Glutamatergic neuron (in vitro differentiated cells): ENCODE measurements around the gene NFASC. TPM values are rescaled to one million over a fixed set of nuclear protein-coding genes. Genes with fewer than 3 reads are reported as not detected.
A peak's percentile ranks its signal among the peaks of the same experiment; 100 is the strongest.

Experiments used
- DNase-seq: peaks from one replicate; pipeline ENCODE4 v3.0.0; 2022
- H3K27ac Mint-ChIP-seq: one replicate; pipeline ENCODE4 v1.8.0; 2020; ENCODE audit warnings: mild to moderate bottlenecking, mixed read lengths, inconsistent platforms; ENCODE audit not compliant: unreplicated experiment
- H3K27me3 Mint-ChIP-seq: one replicate; pipeline ENCODE4 v1.8.0; 2020; ENCODE audit warnings: mild to moderate bottlenecking, moderate library complexity, mixed read lengths, inconsistent platforms; ENCODE audit not compliant: unreplicated experiment
- H3K36me3 Mint-ChIP-seq: one replicate; pipeline ENCODE4 v1.8.0; 2020; ENCODE audit warnings: mild to moderate bottlenecking, mixed read lengths, inconsistent platforms; ENCODE audit not compliant: unreplicated experiment
- H3K4me1 Mint-ChIP-seq: one replicate; pipeline ENCODE4 v1.8.0; 2020; ENCODE audit warnings: mild to moderate bottlenecking, low read depth, mixed read lengths, inconsistent platforms; ENCODE audit not compliant: unreplicated experiment
- H3K4me3 Mint-ChIP-seq: one replicate; pipeline ENCODE4 v1.8.0; 2020; ENCODE audit warnings: mild to moderate bottlenecking, mixed read lengths, inconsistent platforms; ENCODE audit not compliant: unreplicated experiment
- H3K9me3 Mint-ChIP-seq: one replicate; pipeline ENCODE4 v1.8.0; 2020; ENCODE audit warnings: mild to moderate bottlenecking, moderate library complexity, mixed read lengths, inconsistent platforms; ENCODE audit not compliant: unreplicated experiment
- CTCF ChIP-seq: fragments of 200-600 bp; sonication (generic); IDR thresholded peaks from one replicate; pipeline ENCODE4 v1.5.0; 2021; ENCODE audit not compliant: partially characterized antibody, unreplicated experiment
- total RNA-seq: library from RNA; stranded (reverse); fragmentation: NEBNext Ultra II Directional; extraction: Animal tissue kit (Norgen Biotek cat#: 25700); gene quantifications from one replicate; pipeline ENCODE4 v1.2.1, GENCODE V29; 2021; ENCODE audit not compliant: unreplicated experiment

The NFASC gene
- total RNA-seq, 1 donor from 2014 or later: 301 TPM

DNA sequence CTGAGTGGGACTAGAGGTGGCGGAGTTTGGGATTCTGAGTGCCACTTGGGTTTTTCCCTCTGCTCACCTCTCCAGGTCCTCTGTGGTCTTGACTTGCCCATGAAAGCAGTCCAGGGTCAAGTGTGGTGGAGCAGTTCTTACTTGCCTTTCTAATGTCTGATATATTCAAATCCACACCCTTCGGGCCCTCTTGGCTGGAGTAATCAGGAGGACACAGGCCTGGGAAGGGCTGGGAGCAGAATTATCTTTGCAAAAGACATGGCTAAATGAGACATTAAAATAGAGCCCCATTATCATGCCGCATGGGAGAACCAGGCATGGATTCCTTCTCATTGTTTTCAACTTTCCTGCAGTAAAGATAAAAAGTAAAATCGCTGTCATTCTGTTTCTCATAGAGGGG lies 74.0 kb downstream of the NFASC start:
- no peak for TF ChIP-seq CTCF
- DNase-seq: no peak
- H3K36me3 Mint-ChIP-seq: peaks cover 11% of the 10 kb centered on the region
- H3K4me3 Mint-ChIP-seq: no peak overlapping the region
- peaks cover 20% of the 10 kb centered on the region for H3K4me1 Mint-ChIP-seq
- H3K27me3 Mint-ChIP-seq: peaks cover 8% of the 10 kb centered on the region
- peaks cover 7% of the 10 kb centered on the region for H3K9me3 Mint-ChIP-seq
- H3K27ac Mint-ChIP-seq: no peak overlapping the region

GRCh38 chr1:204945565-204945977 lies 74.9 kb downstream of the NFASC start:
- no peak for TF ChIP-seq CTCF
- peaks cover 4% of the 10 kb centered on the region for H3K9me3 Mint-ChIP-seq
- peaks cover 7% of the 10 kb centered on the region for H3K27me3 Mint-ChIP-seq
- no peak overlapping the region for H3K27ac Mint-ChIP-seq
- H3K4me3 Mint-ChIP-seq: no peak overlapping the region
- H3K4me1 Mint-ChIP-seq: peaks cover 23% of the 10 kb centered on the region
- peaks cover 11% of the 10 kb centered on the region for H3K36me3 Mint-ChIP-seq
- peak; percentile 60 for DNase-seq

- no peak for DNase-seq
- no peak for TF ChIP-seq CTCF
- Mint-ChIP-seq H3K9me3 (peaks cover 4% of the 10 kb centered on the region), H3K27me3 (peaks cover 7% of the 10 kb centered on the region), H3K36me3 (peaks cover 11% of the 10 kb centered on the region), H3K4me3 (no peak overlapping the region), H3K4me1 (peaks cover 24% of the 10 kb centered on the region), H3K27ac (no peak overlapping the region)
Observed at GRCh38 chr1:204946640-204947039, 76.0 kb downstream of the NFASC start.

- Mint-ChIP-seq H3K27ac (no peak overlapping the region), H3K4me1 (peaks cover 24% of the 10 kb centered on the region), H3K36me3 (peaks cover 11% of the 10 kb centered on the region), H3K9me3 (peaks cover 4% of the 10 kb centered on the region), H3K4me3 (no peak overlapping the region), H3K27me3 (peaks cover 7% of the 10 kb centered on the region)
- no peak for TF ChIP-seq CTCF
- no peak for DNase-seq
Observed at GRCh38 chr1:204947338-204947737, 76.7 kb downstream of the NFASC start.

DNA sequence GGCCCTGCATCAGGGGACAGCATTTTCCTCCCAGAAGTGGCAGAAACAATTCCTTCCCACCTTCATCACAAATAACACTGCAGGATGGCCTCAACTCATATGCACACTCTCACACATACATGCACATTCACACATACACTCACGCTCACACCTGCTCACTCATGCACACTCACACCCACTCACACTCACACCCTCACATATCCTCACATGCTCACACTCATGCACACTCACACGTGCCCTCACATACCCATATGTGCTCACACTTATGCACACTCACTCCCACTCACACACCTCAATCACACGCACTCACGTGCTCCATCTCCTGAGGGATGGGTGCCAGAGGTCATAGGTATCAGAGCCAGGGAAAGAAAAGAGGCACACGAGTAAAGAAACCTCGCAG lies 77.1 kb downstream of the NFASC start:
- Mint-ChIP-seq H3K4me1 (peaks cover 24% of the 10 kb centered on the region), H3K27ac (peak overlapping the region; percentile 9), H3K36me3 (peaks cover 11% of the 10 kb centered on the region), H3K9me3 (peaks cover 4% of the 10 kb centered on the region), H3K4me3 (peak overlapping the region; percentile 14), H3K27me3 (peaks cover 7% of the 10 kb centered on the region)
- TF ChIP-seq CTCF: no peak
- no peak for DNase-seq
